Measurements from ENCODE around the gene VIPR2.

The VIPR2 gene

GRCh38 chr7:159157714-159158113, 13.0 kb upstream of the VIPR2 start:
- no peak for DNase-seq

DNA sequence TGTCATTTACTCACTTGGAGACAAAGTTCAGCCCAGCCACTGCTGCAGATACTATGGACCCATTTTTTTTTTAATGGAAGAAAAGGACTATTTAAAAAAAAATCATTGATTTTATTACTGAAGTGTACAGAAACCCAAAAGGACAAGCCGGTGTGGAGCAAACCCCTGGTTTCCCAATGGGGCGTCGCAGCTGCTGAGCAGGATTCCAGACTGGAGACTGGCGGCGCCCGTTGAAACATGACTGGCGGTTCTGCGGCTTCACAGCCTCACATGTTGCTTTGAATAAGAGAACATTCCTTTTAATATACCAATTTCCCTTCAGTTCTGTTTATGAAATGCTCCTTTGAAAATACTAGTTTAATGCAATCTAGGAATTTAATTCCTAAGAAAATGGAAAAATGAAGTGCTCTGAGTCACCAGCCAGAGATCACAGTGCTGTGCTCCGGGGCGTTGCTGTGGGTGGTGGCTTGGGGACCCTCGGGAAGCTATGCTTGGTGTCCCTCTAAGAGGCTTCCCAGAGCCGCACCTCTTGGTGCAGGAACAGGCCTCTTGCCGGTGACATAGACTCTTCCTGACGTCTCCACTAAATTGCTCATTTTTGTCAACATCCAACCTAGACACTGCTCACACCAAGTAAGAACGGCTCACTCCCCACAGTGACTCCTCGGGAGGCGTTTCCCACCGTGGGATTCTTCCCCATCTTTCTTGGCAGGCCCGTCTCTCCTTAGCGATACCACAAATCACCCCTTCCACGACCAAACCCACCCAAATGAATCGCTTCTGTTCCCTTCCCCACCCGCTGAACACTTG, 12.0 kb upstream of the VIPR2 start:
- no peak for DNase-seq

- DNase-seq, result no peak
These were observed 10.7 kb upstream of the VIPR2 start for GRCh38 chr7:159155410-159155809.

- no peak for DNase-seq
These were observed 9.6 kb upstream of the VIPR2 start for GRCh38 chr7:159154243-159154642.

- no peak for DNase-seq
These were observed 8.8 kb upstream of the VIPR2 start for GRCh38 chr7:159153511-159153910.

GRCh38 chr7:159152816-159153215, 8.1 kb upstream of the VIPR2 start:
- DNase-seq, result no peak

DNA sequence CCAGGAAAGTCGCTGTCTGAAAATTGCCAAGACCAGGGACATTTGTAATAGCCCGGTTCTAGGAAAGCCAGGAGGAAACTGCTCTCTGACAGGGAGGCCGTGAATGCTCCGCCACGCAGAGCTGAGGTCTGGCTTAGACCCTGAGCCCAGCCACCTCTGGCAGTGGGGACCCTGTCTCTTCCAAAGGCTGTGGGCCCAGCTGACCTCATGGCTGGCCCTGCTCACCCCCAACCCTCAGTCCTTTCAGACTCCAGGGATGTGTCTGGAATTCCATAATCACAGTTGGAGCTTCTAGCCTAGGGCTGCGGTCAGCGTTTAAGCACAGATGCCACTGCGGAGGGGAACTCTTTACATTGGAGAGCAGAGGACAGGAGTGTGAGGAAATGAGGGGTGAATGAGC, 6.6 kb upstream of the VIPR2 start:
- DNase-seq, result no peak

DNA sequence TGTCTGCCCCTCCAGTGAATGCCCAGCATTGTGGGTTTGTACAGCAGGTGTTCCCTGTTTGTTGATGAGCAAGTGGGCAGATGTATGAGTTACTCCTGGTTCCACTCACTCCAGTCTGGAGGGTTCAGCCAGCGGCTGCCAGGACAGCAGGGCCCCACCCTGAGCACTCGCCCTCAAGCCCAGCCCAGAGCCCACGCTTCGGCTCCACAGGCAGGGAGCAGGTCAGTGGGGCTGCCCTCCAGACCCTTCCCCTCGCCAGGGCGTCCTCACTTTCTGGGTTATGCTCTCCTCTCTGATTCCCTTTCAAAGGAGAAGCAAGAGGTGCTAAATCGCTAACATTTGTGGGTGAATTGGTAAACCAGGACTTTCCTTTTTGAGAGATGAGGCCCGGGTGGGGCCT, 4.8 kb upstream of the VIPR2 start:
- no peak for DNase-seq

- DNase-seq, result no peak
These were observed 4.0 kb upstream of the VIPR2 start for GRCh38 chr7:159148430-159149395.

GRCh38 chr7:159147687-159148086, 3.0 kb upstream of the VIPR2 start:
- DNase-seq, result no peak

DNA sequence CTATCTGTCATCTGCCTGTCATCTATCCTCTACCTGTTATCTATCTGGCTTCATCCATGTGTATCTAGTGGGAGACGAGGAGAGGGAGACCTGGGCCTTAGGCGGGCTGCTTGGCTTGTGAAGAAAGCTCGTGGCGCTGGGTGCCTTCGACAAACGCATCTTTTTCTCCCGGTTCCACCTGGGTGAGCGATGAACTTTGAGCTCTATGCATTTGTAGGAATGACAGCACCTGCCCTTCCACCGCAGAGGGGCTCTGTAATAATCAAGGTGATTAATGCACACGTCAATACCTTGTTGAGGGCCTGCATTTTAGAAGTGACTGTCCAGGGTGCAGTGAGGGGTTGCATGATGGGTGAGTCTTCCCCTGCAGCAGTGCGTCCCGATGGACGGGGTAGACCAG, 2.6 kb upstream of the VIPR2 start:
- DNase-seq, result no peak

- no peak for DNase-seq
These were observed 1.6 kb upstream of the VIPR2 start for GRCh38 chr7:159146084-159146858.

DNA sequence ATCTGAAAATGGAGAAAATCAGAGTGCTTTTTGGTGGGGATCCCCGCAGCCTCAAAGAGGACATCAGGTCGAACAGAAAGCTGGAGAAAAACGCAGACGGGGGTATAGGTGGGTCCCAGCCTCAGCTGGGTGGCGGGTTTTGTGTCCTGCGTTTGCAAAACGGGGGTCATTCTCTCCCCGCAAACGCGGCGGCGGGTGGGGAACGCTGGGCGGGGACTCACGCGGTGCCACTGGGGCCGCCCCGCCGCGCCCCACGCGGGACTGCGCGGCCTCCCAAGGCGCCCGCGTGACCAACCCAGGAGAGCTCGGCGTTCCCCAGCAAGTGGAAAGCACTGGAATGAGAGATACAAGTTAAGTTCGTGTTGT, 806 bp upstream of the VIPR2 start:
- no peak for DNase-seq

- peak; percentile 21 for DNase-seq
These were observed 598 bp downstream of the VIPR2 start for GRCh38 chr7:159143780-159144757.

DNA sequence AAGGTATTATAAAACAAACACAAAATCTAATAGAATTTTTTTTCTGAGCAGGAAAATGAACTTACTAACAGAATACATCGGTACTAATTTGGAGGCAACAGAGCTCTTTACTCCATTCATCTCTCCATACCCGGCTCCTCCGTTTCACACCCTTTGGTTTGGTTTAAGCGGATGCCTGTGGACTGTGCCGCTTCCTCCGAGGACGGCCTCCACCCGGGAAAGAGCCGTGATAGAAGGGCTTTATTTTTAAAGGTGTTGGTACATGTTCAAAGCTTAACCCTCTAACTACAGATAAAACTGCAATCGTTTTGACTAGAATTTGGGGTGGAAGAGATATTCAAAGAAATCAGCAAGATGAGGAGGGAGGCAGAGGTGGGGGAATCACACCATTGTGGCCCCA, 1.9 kb downstream of the VIPR2 start:
- DNase-seq, result no peak

GRCh38 chr7:159142199-159142598, 2.5 kb downstream of the VIPR2 start:
- no peak for DNase-seq

DNA sequence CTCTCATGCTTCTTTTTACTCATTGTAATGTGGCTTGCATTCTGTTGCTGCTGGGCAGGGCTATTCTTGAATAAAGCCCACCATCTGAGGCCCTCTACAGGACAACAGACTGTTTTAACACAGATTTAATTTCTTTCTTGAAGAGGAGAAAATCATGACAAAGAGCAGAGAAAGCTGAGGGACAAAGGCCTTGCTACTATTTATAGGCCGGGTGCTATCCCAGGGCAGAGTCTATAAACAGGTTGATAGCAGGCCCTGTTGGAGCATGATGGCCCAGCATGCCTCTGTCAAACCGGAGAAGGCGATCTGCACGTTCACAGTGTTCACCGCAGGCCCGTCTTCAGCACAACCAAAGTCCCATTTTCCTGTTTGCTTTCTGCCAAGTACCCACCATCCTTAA, 3.0 kb downstream of the VIPR2 start:
- no peak for DNase-seq

- no peak for DNase-seq
These were observed 3.5 kb downstream of the VIPR2 start for GRCh38 chr7:159141167-159141566.

- DNase-seq, result no peak
These were observed 4.3 kb downstream of the VIPR2 start for GRCh38 chr7:159140170-159140910.

DNA sequence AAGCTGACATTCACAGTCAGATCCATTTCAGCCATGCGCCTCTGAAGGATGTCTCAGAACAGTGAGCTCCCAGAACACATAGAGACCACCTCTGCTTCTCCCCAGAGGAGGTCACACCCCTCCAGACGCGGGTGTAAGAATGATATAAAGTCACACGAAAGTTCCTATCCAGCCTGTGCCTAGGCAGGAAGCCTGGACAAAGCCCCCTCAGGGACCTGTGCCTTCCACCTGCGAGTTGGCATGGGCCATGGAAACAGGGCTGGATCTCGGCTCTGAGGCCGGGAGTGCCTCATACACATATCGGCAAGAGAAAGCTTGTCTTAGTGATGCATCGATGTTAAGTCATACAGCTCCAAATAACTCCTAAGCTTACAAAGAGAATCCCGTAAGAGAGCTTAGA, 5.0 kb downstream of the VIPR2 start:
- no peak for DNase-seq

DNA sequence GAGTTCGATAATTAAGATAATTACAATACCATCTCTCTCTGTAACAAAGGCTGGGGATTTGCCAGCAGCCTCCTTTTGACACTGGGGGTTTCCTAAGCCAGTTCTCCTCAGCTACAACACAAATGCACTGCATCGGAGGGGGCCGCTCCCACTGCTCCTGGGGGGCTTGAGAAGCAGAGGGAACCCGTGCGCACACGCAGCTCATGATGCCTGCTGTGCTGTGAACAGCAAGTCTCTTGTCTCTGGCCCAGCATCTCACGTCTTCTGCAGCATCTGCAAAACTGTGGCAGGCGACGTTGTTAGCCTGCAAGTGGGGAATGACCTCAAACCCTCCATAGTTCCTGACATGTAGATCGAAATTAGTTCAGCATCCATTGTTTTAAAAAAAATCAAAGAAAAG, 5.5 kb downstream of the VIPR2 start:
- DNase-seq, result no peak

Data from activated T-cell treated with anti-CD3 and anti-CD28 coated beads, Interleukin-2, amount 50 U/mL, for 1 hour (primary cell).